ENCODE results near the gene LIN7B. TPM values are rescaled to one million over a fixed set of nuclear protein-coding genes. Genes with fewer than 3 reads are reported as not detected.

Gene LIN7B
- total RNA-seq, 1 experiment from 2014 or later, result 11.8 TPM

GRCh38 chr19:49106648-49107135, 7.5 kb upstream of the LIN7B start:
- H3K4me1 Mint-ChIP-seq (ENCODE audit: low read depth, unreplicated experiment), result peaks cover 8% of the 10 kb centered on the region
- H3K4me1 ChIP-seq, result no peaks in the 10 kb centered on the region
- DNase-seq, result peak; percentile 75 to 78
- peak; percentile 81 to 87 for TF ChIP-seq CTCF (IDR thresholded peaks at IDR 0.05; ENCODE audit: insufficient read depth in 1 of 2, low read depth in 1 of 2, low read length in 1 of 2, severe bottlenecking in 1 of 2, unreplicated experiment in 1 of 2)
- intact Hi-C loops (cut with micrococcal nuclease; ENCODE audit: unreplicated experiment), result loop anchor here (1.0 kb wide), 1 partner anchor 8 kb away; no protein-coding TSS in a partner anchor
- no peak overlapping the region for H3K4me3 ChIP-seq (ENCODE audit: low read depth, low read length)
- H3K27me3 Mint-ChIP-seq (ENCODE audit: insufficient read depth, unreplicated experiment), result no peaks in the 10 kb centered on the region
- H3K36me3 ChIP-seq (ENCODE audit: control insufficient read depth, insufficient read depth, low read length), result peaks cover 3% of the 10 kb centered on the region; the same call in 1 of the 2 replicates
- peak overlapping the region; percentile 74 for H3K27ac Mint-ChIP-seq (ENCODE audit: unreplicated experiment)
- H3K36me3 Mint-ChIP-seq (ENCODE audit: insufficient read depth, unreplicated experiment), result peaks cover 73% of the 10 kb centered on the region
- no TSS peak for BruUV-seq (replicated peaks)
- ChIA-PET CTCF (interaction anchor here (0.5 to 1.7 kb wide), 10 partner anchors 8 to 115 kb away, joined by 3 to 19 read pairs (median 4); partner anchors contain the start of gene RUVBL2), POLR2A (no interaction called here)
- H3K9me3 Mint-ChIP-seq (ENCODE audit: unreplicated experiment), result no peaks in the 10 kb centered on the region
- no peaks in the 10 kb centered on the region for H3K9me3 ChIP-seq
- H3K4me3 Mint-ChIP-seq (ENCODE audit: unreplicated experiment), result no peak overlapping the region
- H3K27me3 ChIP-seq (replicated peaks; ENCODE audit: control insufficient read depth, insufficient read depth, low read length), result no peaks in the 10 kb centered on the region

- peaks cover 8% of the 10 kb centered on the region for H3K4me1 Mint-ChIP-seq (ENCODE audit: low read depth, unreplicated experiment)
- intact Hi-C loops (cut with micrococcal nuclease; ENCODE audit: unreplicated experiment), result no loop called here
- Histone ChIP-seq H3K36me3 (ENCODE audit: control insufficient read depth, insufficient read depth, low read length) (peaks cover 3% of the 10 kb centered on the region; the same call in 1 of the 2 replicates), H3K4me3 (ENCODE audit: low read depth, low read length) (no peak overlapping the region), H3K4me1 (no peaks in the 10 kb centered on the region), H3K27me3 (replicated peaks; ENCODE audit: control insufficient read depth, insufficient read depth, low read length) (no peaks in the 10 kb centered on the region), H3K9me3 (no peaks in the 10 kb centered on the region)
- TSS peak; percentile 51 for BruUV-seq (replicated peaks)
- peak overlapping the region; percentile 36 for H3K27ac Mint-ChIP-seq (ENCODE audit: unreplicated experiment)
- peaks cover 66% of the 10 kb centered on the region for H3K36me3 Mint-ChIP-seq (ENCODE audit: insufficient read depth, unreplicated experiment)
- H3K9me3 Mint-ChIP-seq (ENCODE audit: unreplicated experiment), result no peaks in the 10 kb centered on the region
- ChIA-PET POLR2A (no interaction called here), CTCF (interaction anchor here (1.8 kb wide), 1 partner anchor 10 kb away, joined by 7 read pairs; no protein-coding TSS in a partner anchor)
- H3K27me3 Mint-ChIP-seq (ENCODE audit: insufficient read depth, unreplicated experiment), result no peaks in the 10 kb centered on the region
- DNase-seq, result no peak
- no peak for TF ChIP-seq CTCF (IDR thresholded peaks at IDR 0.05; ENCODE audit: insufficient read depth in 1 of 2, low read depth in 1 of 2, low read length in 1 of 2, severe bottlenecking in 1 of 2, unreplicated experiment in 1 of 2)
- H3K4me3 Mint-ChIP-seq (ENCODE audit: unreplicated experiment), result no peak overlapping the region
Observed at GRCh38 chr19:49107625-49108459, 6.3 kb upstream of the LIN7B start.

GRCh38 chr19:49109051-49109450, 5.1 kb upstream of the LIN7B start:
- Mint-ChIP-seq H3K4me3 (ENCODE audit: unreplicated experiment) (no peak overlapping the region), H3K36me3 (ENCODE audit: insufficient read depth, unreplicated experiment) (peaks cover 61% of the 10 kb centered on the region), H3K9me3 (ENCODE audit: unreplicated experiment) (no peaks in the 10 kb centered on the region), H3K4me1 (ENCODE audit: low read depth, unreplicated experiment) (peaks cover 17% of the 10 kb centered on the region), H3K27ac (ENCODE audit: unreplicated experiment) (no peak overlapping the region), H3K27me3 (ENCODE audit: insufficient read depth, unreplicated experiment) (no peaks in the 10 kb centered on the region)
- no peaks in the 10 kb centered on the region for H3K9me3 ChIP-seq
- no peak overlapping the region for H3K4me3 ChIP-seq (ENCODE audit: low read depth, low read length)
- CTCF ChIA-PET, result interaction anchor here (0.6 to 1.8 kb wide), 3 partner anchors 11 to 136 kb away, joined by 3 to 7 read pairs (median 4); no protein-coding TSS in a partner anchor
- peaks cover 3% of the 10 kb centered on the region; the same call in 1 of the 2 replicates for H3K36me3 ChIP-seq (ENCODE audit: control insufficient read depth, insufficient read depth, low read length)
- H3K27me3 ChIP-seq (replicated peaks; ENCODE audit: control insufficient read depth, insufficient read depth, low read length), result no peaks in the 10 kb centered on the region
- TF ChIP-seq CTCF (IDR thresholded peaks at IDR 0.05; ENCODE audit: insufficient read depth in 1 of 2, low read depth in 1 of 2, low read length in 1 of 2, severe bottlenecking in 1 of 2, unreplicated experiment in 1 of 2), result no peak
- H3K4me1 ChIP-seq, result no peaks in the 10 kb centered on the region
- POLR2A ChIA-PET, result no interaction called here
- no peak for DNase-seq
- intact Hi-C loops (cut with micrococcal nuclease; ENCODE audit: unreplicated experiment), result no loop called here
- no TSS peak for BruUV-seq (replicated peaks)
